GM12891 (cell line): Measurements from ENCODE around the gene HSPH1.

Experiments
- PAX5 ChIP-seq: IDR thresholded peaks from 2 replicates; pipeline ENCODE4 v1.6.1; 2011; ENCODE audit warnings: low read length, moderate library complexity, mild to moderate bottlenecking; ENCODE audit not compliant: insufficient read depth, severe bottlenecking
- POLR2A ChIP-seq: IDR thresholded peaks from 2 replicates; pipeline ENCODE4 v1.6.1; 2011; ENCODE audit warnings: low read depth, low read length, control low read depth
- POLR2AphosphoS5 ChIP-seq: IDR thresholded peaks from 2 replicates; pipeline ENCODE4 v1.6.1; 2011; ENCODE audit warnings: low read depth, low read length, control low read depth
- POU2F2 ChIP-seq: IDR thresholded peaks from 2 replicates; pipeline ENCODE4 v1.6.1; 2011; ENCODE audit warnings: low read depth, mild to moderate bottlenecking, control low read depth, low read length, moderate library complexity
- SPI1 ChIP-seq: IDR thresholded peaks from 2 replicates; pipeline ENCODE4 v1.6.1; 2011; ENCODE audit warnings: low read depth, low read length, control low read depth
- TAF1 ChIP-seq: IDR thresholded peaks from 2 replicates; pipeline ENCODE4 v1.6.1; 2011; ENCODE audit warnings: low read depth, low read length, control low read depth

DNA sequence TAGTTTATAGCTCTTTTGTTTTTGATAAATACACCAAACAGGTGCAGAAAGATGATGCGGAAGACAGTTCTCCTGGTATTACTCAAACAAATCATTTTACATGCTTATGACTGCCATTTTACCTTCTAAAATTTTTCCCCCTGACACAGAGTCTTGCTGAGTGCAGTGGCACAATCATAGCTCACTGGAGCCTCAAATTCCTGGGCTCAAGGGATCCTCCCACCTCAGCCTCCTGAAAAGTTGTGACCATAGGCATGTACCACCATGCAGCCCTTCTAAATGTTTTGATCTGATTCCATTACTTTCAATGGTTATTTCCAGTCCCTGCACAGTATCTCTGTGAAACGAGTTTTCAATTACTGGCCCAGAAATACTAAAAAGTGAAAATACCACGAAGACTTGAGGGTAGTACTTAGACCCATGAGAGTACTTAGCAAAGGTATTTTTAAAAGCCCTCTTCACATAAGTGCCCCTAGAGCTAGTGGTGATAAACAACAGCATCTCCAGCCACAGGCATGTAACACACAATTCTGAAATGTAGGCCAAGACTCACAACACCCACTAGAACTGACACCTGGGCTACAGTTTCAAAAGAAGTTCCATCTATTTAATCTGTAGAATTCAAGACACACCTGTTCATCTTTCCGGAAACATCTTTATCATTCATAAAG lies 11.3 kb downstream of the HSPH1 start:
- TF ChIP-seq POLR2A (no peak), POLR2AphosphoS5 (no peak), POU2F2 (no peak), PAX5 (no peak), SPI1 (no peak), TAF1 (no peak)
